GM12872 (cell line): ENCODE data around the gene DVL1.

Experiments used
- TF ChIP-seq, protein P1 (sequence below): IDR thresholded peaks from 3 replicates; pipeline ENCODE4 v1.5.1; 2011; ENCODE audit warnings: low read depth, mild to moderate bottlenecking, low read length, moderate library complexity; ENCODE audit not compliant: insufficient read depth

The DVL1 gene

GRCh38 chr1:1391225-1391624, 42.0 kb upstream of the DVL1 start:
- TF ChIP-seq, protein P1, sequence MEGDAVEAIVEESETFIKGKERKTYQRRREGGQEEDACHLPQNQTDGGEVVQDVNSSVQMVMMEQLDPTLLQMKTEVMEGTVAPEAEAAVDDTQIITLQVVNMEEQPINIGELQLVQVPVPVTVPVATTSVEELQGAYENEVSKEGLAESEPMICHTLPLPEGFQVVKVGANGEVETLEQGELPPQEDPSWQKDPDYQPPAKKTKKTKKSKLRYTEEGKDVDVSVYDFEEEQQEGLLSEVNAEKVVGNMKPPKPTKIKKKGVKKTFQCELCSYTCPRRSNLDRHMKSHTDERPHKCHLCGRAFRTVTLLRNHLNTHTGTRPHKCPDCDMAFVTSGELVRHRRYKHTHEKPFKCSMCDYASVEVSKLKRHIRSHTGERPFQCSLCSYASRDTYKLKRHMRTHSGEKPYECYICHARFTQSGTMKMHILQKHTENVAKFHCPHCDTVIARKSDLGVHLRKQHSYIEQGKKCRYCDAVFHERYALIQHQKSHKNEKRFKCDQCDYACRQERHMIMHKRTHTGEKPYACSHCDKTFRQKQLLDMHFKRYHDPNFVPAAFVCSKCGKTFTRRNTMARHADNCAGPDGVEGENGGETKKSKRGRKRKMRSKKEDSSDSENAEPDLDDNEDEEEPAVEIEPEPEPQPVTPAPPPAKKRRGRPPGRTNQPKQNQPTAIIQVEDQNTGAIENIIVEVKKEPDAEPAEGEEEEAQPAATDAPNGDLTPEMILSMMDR, result no peak

DNA sequence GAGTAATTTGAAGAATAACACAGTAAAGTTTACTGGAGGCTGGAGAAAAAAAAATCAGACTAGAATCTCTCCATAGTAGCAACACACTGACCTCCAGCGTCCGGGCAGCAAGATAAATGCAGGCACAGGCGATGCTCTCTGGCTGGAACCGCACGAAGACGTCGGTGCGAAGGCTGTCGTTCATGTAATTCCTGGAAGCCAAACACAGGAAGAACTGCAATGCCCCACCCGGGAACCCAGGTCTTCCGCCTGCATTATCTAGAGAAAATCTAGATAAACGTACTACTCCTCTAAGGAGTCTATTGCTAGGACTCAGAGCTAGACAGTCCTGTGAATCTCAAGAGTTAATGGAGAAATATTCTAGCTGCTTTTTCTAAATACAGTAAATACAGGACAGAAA, 41.5 kb upstream of the DVL1 start:
- TF ChIP-seq, protein P1, result no peak

- TF ChIP-seq, protein P1, result no peak
These were observed 38.9 kb upstream of the DVL1 start for GRCh38 chr1:1388078-1388472.

DNA sequence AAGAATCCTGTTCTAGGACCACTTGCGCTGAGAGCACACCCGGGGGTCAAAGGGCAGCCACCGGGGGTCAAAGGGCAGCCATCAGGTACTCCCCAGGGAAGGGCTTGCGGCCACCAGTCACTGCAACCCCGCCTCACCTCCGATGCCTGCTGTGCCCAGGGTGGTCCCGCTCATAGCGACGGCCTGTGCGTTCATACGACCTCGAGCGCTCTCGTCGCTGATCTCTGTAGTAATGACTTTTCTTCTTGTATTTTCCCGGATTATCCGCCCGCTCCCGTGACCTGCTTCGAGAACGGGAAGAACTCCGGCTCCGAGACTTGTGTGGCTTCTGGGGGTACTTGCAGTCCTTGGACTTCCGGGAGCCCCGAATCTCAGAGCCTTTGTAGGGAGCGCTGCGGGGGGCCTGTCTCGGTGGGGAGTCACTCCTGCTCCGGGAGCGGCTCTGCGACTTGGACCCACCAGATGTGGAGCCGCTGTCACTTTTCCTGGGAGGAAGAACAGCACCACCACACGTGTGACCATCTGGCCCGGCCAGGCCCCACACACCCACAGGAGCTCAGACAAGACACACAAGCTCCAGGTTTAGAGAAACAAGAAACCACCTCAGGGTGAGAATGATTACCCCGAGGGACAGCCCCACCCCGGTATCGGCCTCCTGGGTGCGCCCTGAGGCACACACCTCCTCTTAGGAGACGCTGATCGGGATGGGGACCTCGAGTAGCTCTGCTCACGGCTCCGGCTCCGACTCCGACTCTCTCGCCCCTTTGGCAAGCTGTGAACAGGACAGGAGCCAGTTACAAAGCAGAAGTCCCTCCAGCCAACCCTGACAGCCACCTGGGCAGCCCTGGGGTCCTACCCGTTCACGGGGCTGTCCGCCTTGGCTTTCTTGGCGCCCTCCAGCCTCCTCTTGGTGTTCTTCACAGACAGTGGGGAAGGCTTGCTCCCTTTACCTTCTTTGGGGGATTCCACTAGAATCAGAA, 38.2 kb upstream of the DVL1 start:
- TF ChIP-seq, protein P1, result no peak

DNA sequence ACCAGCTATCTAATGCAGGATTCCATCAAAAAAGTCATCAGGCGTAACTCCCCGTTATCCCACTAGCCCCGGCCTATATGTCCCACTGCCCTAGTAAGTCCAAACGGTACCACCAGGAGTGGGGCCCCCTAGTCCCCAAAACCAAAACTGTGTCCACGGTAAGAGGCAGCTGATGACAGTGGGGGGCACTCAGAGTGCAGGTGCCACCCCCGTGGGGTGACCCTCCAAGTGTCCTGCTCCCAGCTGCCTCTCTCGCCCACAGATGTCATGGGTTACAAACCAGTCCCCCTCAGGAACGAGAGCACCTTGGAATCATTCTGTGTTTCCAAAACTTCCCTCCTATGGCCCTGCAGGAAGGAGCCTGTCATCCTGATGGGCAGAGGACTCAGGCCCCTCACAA, 36.7 kb upstream of the DVL1 start:
- TF ChIP-seq, protein P1, result no peak

GRCh38 chr1:1381294-1381693, 32.1 kb upstream of the DVL1 start:
- TF ChIP-seq, protein P1, result no peak

- TF ChIP-seq, protein P1, result no peak
These were observed 31.6 kb upstream of the DVL1 start for GRCh38 chr1:1380860-1381259.
